ENCODE data around the gene TLNRD1. TPM values are rescaled to one million over a fixed set of nuclear protein-coding genes. Genes with fewer than 3 reads are reported as not detected.

Gene TLNRD1
- total RNA-seq, 1 donor from 2014 or later: 10.8 TPM

Other genes with a start within 250 kb of the TLNRD1 start
- 0.20 and 0.52 TPM in 2 replicates for gene CEMIP, start 221.6 kb upstream of the TLNRD1 start, total RNA-seq
- 17.5 and 24.9 TPM in 2 replicates for gene MESD, start 11.1 kb upstream of the TLNRD1 start, total RNA-seq
- not detected in 2 replicates for gene CFAP161, start 133.3 kb downstream of the TLNRD1 start, total RNA-seq
- 0.05 and 0.69 TPM in 2 replicates for gene IL16, start 196.0 kb downstream of the TLNRD1 start, total RNA-seq